Measurements from ENCODE around the gene PRKN.
"Not testable (repeated sequence)": the region's sequence is repeated elsewhere in the genome, so short reads cannot be mapped to it uniquely, and the experiment has no call there.

The PRKN gene

DNA sequence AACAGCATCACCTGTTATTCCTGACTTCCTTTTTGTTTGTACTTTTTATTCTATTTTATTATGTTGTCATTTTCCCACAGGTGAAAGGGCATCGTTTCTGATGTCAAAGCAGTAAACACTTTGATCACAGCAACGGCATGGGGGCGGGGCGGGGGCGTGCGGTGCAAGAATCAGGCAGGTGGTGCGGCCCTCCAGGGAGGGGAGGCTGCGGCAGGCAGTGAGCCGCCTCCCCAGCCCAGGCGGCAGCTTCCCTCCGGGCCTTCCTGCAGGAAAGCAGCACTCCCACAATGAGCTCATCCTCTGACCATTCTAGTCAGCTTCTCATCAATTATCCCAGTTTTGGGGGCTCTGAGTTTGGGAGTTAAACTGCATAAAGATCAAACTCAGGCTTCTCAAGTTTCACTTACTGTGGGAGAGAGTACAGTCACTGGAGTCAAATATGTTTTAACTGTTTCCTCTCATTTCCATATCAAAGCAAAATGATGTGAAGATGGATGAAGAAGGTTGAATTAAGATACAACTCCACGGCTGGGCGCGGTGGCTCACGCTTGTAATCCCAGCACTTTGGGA, 845.3 kb downstream of the PRKN start:
- no peak for DNase-seq (ENCODE audit: extremely low read depth in 1 of 2, low read depth in 1 of 2)

DNA sequence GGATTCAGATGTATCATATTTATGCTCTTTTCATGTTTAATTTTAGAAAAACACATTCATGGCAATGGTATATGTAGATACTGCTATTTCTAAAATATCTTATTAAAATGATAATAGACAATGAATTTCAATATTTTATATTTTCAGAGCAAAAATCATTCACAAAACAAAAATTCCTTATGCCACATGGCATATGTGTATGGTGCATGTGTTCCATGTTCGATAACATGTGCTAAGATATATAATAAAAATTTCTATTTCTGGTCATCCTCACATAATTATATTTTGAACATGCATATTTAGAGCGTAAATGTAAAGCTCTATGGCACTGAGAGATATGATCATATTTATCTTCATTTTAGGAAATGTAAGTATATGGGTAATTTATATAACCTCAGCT, 847.5 kb downstream of the PRKN start:
- DNase-seq (ENCODE audit: extremely low read depth in 1 of 2, low read depth in 1 of 2) = no peak

DNA sequence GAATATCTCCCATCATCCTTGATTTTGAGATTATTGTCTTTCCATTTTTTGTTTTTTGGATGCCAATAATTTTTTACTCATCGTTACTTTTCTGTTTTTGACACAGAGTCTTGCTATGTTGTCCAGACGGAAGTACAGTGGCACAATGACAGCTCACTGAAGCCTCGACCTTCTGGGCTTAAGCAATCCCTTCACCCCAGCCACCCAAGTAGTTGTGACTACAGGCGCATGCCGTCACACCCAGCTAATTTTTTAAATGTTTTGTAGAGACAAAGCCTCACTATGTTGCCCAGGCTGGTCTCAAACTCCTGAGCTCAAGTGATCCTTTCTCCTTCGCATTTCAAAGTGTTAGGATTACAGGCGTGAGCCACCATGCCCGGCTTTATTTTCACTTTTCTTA, 851.3 kb downstream of the PRKN start:
- no peak for DNase-seq (ENCODE audit: extremely low read depth in 1 of 2, low read depth in 1 of 2)

DNA sequence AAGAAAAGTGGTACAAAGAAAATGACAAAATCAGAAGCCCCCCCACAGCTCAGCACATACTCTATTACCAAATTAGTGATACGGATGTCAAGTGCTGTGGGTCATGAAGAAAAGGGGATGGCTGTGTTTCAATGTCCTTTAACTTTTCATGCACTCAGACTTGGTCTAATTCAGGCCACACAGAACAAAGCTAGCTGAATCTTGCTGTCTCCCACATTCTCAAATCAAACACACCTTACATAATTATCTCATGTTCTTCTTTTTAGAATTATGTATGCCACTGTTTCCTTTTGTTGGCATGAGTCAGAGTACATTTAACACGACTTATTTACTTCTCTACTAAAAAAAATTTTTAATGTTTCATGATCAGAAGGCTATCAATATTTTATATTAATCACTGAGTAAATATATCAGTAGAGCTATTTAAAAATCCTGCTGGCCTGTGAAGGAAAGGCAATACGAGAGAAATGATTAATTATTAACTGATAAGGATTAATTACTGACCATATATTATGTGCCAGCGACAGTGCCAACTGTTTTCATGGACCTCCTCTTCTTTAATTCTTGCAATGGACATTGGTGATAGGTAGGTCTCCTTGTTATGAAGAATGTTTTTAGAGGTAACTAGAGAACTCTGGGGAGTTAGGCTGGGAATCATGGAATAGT, 857.2 kb downstream of the PRKN start:
- DNase-seq (ENCODE audit: extremely low read depth in 1 of 2, low read depth in 1 of 2) = no peak

DNA sequence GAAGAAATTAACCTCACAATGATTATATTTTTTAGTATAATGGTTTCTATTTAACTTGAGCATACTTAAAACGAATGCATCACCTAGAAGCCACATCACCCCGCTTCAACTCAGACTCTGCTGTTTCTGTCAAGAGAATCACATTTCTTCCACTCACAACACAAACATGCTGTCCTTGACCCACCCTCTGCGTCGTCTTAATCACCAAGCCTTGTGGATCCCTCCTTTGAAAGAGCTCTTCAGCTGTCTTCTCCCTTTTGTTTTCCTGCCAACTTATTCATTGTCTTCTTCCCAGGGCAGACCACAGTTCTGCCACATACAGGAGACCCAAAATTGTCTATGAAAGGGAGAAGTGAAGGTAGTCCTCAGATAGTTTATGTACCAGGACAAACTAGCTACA, 858.1 kb downstream of the PRKN start:
- no peak for DNase-seq (ENCODE audit: extremely low read depth in 1 of 2, low read depth in 1 of 2)

GRCh38 chr6:161866570-161866969, 861.0 kb downstream of the PRKN start:
- DNase-seq (ENCODE audit: extremely low read depth in 1 of 2, low read depth in 1 of 2) = no peak

- DNase-seq (ENCODE audit: extremely low read depth in 1 of 2, low read depth in 1 of 2) = not testable (repeated sequence)
These were observed 866.5 kb downstream of the PRKN start for GRCh38 chr6:161861061-161861460.

GRCh38 chr6:161853657-161854056, 873.9 kb downstream of the PRKN start:
- DNase-seq (ENCODE audit: extremely low read depth in 1 of 2, low read depth in 1 of 2) = no peak

- not testable (repeated sequence) for DNase-seq (ENCODE audit: extremely low read depth in 1 of 2, low read depth in 1 of 2)
These were observed 876.1 kb downstream of the PRKN start for GRCh38 chr6:161851486-161851885.

DNA sequence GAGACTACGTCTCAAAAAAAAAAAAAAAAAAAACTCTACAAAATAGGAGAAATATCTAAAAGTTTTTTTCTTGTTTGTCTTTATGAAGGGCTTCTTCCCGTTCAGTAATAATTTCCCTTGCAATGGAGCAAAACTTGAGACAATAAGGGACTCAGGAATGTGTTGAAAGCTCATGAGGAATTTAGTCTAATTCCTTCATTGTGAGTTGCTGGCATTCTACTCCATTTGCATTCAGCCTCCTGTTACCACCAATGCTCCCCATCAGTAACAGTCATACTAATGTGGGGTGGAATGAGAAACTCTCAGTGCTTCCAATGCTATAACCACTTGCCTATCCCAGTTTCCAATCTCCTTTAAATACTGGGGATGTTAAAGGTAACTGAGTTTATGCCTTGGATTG, 877.0 kb downstream of the PRKN start:
- no peak for DNase-seq (ENCODE audit: extremely low read depth in 1 of 2, low read depth in 1 of 2)

GRCh38 chr6:161847628-161848027, 879.9 kb downstream of the PRKN start:
- DNase-seq (ENCODE audit: extremely low read depth in 1 of 2, low read depth in 1 of 2) = no peak

DNA sequence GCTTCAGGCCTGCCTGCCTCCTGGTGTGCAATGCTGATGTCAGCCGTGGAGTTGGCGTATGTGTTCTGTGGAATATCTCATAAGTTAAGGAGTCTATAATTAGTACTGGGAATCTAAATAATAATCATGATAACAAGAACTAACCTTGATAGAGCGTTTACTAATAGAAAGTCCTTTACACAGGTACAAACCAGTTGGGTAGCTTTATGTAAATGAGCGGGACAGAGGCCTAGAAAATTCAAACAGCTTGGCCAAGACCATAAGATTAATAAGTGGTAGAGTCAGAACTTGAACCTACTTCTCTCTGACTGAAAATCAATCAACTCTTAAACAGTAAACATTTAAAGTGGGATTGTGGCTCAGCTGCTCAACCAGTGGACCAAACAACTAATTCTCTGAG, 882.8 kb downstream of the PRKN start:
- no peak for DNase-seq (ENCODE audit: extremely low read depth in 1 of 2, low read depth in 1 of 2)

GRCh38 chr6:161843066-161843465, 884.5 kb downstream of the PRKN start:
- DNase-seq (ENCODE audit: extremely low read depth in 1 of 2, low read depth in 1 of 2) = no peak

DNA sequence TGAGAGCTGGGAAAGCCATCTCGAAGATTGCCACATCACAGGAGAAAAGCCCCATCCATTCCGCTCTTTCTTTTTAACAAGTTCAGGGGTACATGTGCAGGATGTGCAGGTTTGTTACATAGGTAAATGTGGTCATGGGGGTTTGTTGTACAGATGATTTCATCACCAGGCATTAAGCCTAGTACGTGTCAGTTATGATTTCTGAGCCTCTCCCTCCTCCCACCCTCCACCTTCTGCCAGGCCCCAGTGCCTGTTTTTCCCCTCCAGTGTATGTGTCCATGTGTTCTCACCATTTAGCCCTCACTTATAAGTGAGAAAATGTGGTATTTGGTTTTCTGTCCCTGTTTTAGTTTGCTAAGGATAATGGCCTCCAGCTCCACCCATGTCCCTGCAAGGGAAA, 887.2 kb downstream of the PRKN start:
- DNase-seq (ENCODE audit: extremely low read depth in 1 of 2, low read depth in 1 of 2) = no peak

GRCh38 chr6:161838306-161839035, 889.1 kb downstream of the PRKN start:
- no peak for DNase-seq (ENCODE audit: extremely low read depth in 1 of 2, low read depth in 1 of 2)

- no peak for DNase-seq (ENCODE audit: extremely low read depth in 1 of 2, low read depth in 1 of 2)
These were observed 889.7 kb downstream of the PRKN start for GRCh38 chr6:161837854-161838253.

- DNase-seq (ENCODE audit: extremely low read depth in 1 of 2, low read depth in 1 of 2) = no peak
These were observed 890.2 kb downstream of the PRKN start for GRCh38 chr6:161837449-161837735.

- DNase-seq (ENCODE audit: extremely low read depth in 1 of 2, low read depth in 1 of 2) = no peak
These were observed 890.7 kb downstream of the PRKN start for GRCh38 chr6:161836643-161837448.

GRCh38 chr6:161835500-161836215, 891.9 kb downstream of the PRKN start:
- no peak for DNase-seq (ENCODE audit: extremely low read depth in 1 of 2, low read depth in 1 of 2)

DNA sequence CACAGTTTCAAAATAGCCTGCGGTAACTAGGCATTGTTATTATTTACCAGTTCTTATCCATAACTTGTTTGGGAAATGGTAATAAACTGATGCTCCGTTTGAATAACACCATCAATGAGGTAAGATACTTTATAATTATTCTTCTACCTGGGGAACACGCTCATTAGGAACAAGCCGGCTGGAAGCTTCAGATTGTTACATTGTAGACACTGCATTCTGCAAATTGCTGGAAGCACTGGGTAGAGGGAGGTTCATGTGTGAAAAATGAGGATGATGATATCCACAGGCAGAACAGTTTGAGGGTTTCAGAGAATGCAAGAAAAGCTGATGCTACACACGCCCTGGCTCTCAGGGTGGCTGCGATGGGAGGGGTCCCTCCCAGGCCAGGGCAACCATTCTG, 893.1 kb downstream of the PRKN start:
- DNase-seq (ENCODE audit: extremely low read depth in 1 of 2, low read depth in 1 of 2) = no peak

All from activated CD8-positive, alpha-beta memory T cell treated with anti-CD3 and anti-CD28 coated beads for 1 hour (primary cell).